Kidney (tissue), 14 donors: ENCODE results near the gene CDK6. TPM values are rescaled to one million over a fixed set of nuclear protein-coding genes. Genes with fewer than 3 reads are reported as not detected.
A peak's percentile ranks its signal among the peaks of the same experiment; 100 is the strongest.
"Not testable (repeated sequence)": the region's sequence is repeated elsewhere in the genome, so short reads cannot be mapped to it uniquely, and the experiment has no call there.

ENCODE experiments used
- DNase-seq, 5 donors: peaks; one replicate each; pipeline ENCODE4 v3.0.0-alpha.2; 2013 to 2020
- FAIRE-seq: peaks from 2 replicates; lab custom pipeline; 2012; peaks lifted over from hg19 to GRCh38; lab: Jason Lieb, UNC
- H3K27ac ChIP-seq, 2 donors: one replicate each; pipeline ENCODE4 v1.7.0; 2013; ENCODE audit warnings: low read depth in 2 of 2, low read length in 2 of 2, inconsistent platforms in 1 of 2
- H3K27me3 ChIP-seq: one replicate; pipeline ENCODE4 v1.7.1; 2013; ENCODE audit warnings: low read length, inconsistent platforms; ENCODE audit not compliant: control insufficient read depth, insufficient read depth
- H3K36me3 ChIP-seq, 3 donors: one replicate each; pipeline versions ENCODE4 v1.7.0 to v1.7.1; 2013; ENCODE audit warnings: low read length in 3 of 3, control low read depth in 1 of 3, inconsistent platforms in 1 of 3; ENCODE audit not compliant: insufficient read depth in 3 of 3, control insufficient read depth in 2 of 3
- H3K4me1 ChIP-seq, 3 donors: one replicate each; pipeline versions ENCODE4 v1.7.0 to v1.7.1; 2013; ENCODE audit warnings: low read length in 3 of 3, inconsistent platforms in 1 of 3, low read depth in 1 of 3; ENCODE audit not compliant: control insufficient read depth in 2 of 3, insufficient read depth in 2 of 3
- H3K4me3 ChIP-seq, 3 donors: one replicate each; pipeline versions ENCODE4 v1.7.0 to v1.8.1; 2013; ENCODE audit warnings: low read length in 3 of 3, control low read depth in 1 of 3, inconsistent platforms in 1 of 3
- H3K9ac ChIP-seq, 3 donors: one replicate each; pipeline versions ENCODE4 v1.7.0 to v1.7.1; 2013; ENCODE audit warnings: low read length in 3 of 3, control low read depth in 1 of 3, inconsistent platforms in 1 of 3
- H3K9me3 ChIP-seq, 3 donors: one replicate each; pipeline versions ENCODE4 v1.7.0 to v1.7.1; 2013; ENCODE audit warnings: low read length in 3 of 3, control low read depth in 1 of 3, inconsistent platforms in 1 of 3; ENCODE audit not compliant: control insufficient read depth in 2 of 3, insufficient read depth in 1 of 3
- intact Hi-C: fragments of 100-400 bp; cut with DNase I; formaldehyde crosslinking; loops from one replicate; pipeline ENCODE4 v1.11.1; 2022
- polyA plus RNA-seq: library from polyadenylated mRNA; stranded (reverse); fragments of 350-450 nt; fragmentation: Illumina TruSeq; extraction: RNeasy Lipid Tissue Mini Kit (QIAGEN cat#74804); gene quantifications from one replicate; pipeline ENCODE4 v1.2.3, GENCODE V29; 2014; ENCODE audit warnings: low read depth, low replicate concordance; ENCODE audit not compliant: insufficient read depth
- total RNA-seq: library from RNA; stranded (reverse); fragmentation: NEBNext Ultra II Directional; extraction: Animal tissue kit (Norgen Biotek cat#: 25700); gene quantifications from one replicate; pipeline ENCODE4 v1.2.1, GENCODE V29; 2021
- TF ChIP-seq, protein P1 (sequence below): IDR thresholded peaks from 3 replicates; pipeline ENCODE4 v1.5.1; 2012; ENCODE audit warnings: mild to moderate bottlenecking, moderate library complexity, borderline replicate concordance; ENCODE audit not compliant: insufficient read depth; ENCODE audit errors: extremely low read depth
- donor health status: control.
- donor health status: control.
- donor health status: control.
- donor health status: control.
- donor health status: control.
- donor health status: DM: yes; HTN: yes; CAD: no.
- donor health status: Normal renal cell carcinoma (clear cell type).

The CDK6 gene
- total and polyA plus RNA-seq, 2 donors from 2014 or later = 3.6 to 20.8 TPM

DNA sequence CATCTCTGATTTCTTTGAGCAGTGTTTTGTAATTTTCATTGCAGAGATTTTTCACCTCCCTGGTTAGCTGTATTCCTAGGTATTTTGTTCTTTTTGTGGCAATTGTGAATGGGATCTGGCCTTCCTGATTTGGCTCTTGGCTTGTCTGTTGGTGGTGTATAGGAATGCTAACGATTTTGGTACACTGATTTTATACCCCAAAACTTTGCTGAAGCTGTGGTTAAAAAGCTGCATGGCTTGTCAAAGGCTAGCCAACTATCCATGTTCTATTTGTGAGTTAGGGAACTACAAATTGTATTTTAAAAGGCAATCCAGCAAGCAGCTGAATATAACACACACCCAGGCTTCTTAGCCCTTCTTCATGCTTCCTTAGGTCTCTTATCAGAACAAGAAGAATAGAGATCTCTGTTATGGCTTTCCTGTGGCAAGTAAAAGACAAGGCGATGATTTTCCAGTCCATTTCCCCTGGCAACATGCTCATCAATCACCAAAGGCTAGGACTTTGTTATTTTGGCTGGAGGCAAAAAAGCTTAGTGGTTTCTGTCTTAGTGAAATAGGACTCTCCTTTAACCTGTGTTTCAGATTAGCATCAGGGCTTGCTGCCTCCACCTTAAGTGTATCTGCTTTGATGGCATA lies 77.5 kb downstream of the CDK6 start:
- no peak overlapping the region for H3K4me3 ChIP-seq
- DNase-seq (peak in 2 of 5 donors; percentile 37 to 41), FAIRE-seq (no peak)
- H3K36me3 ChIP-seq = no peaks in the 10 kb centered on the region
- intact Hi-C loops = no loop called here
- H3K27ac ChIP-seq = no peak overlapping the region
- H3K9me3 ChIP-seq = no peaks in the 10 kb centered on the region
- TF ChIP-seq, protein P1, sequence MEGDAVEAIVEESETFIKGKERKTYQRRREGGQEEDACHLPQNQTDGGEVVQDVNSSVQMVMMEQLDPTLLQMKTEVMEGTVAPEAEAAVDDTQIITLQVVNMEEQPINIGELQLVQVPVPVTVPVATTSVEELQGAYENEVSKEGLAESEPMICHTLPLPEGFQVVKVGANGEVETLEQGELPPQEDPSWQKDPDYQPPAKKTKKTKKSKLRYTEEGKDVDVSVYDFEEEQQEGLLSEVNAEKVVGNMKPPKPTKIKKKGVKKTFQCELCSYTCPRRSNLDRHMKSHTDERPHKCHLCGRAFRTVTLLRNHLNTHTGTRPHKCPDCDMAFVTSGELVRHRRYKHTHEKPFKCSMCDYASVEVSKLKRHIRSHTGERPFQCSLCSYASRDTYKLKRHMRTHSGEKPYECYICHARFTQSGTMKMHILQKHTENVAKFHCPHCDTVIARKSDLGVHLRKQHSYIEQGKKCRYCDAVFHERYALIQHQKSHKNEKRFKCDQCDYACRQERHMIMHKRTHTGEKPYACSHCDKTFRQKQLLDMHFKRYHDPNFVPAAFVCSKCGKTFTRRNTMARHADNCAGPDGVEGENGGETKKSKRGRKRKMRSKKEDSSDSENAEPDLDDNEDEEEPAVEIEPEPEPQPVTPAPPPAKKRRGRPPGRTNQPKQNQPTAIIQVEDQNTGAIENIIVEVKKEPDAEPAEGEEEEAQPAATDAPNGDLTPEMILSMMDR = no peak
- no peak overlapping the region for H3K9ac ChIP-seq
- no peaks in the 10 kb centered on the region for H3K27me3 ChIP-seq
- H3K4me1 ChIP-seq = peaks cover 0 to 4% (median 3%) of the 10 kb centered on the region in 3 donors

GRCh38 chr7:92757311-92757910 lies 79.0 kb downstream of the CDK6 start:
- FAIRE-seq, H3K9ac ChIP-seq, H3K27me3 ChIP-seq, DNase-seq, H3K4me3 ChIP-seq, H3K9me3 ChIP-seq, H3K4me1 ChIP-seq, H3K27ac ChIP-seq, H3K36me3 ChIP-seq, intact Hi-C loops: not testable (repeated sequence)

- intact Hi-C loops = no loop called here
- no peaks in the 10 kb centered on the region for H3K36me3 ChIP-seq
Measured at GRCh38 chr7:92755680-92756079, 80.7 kb downstream of the CDK6 start.

More at GRCh38 chr7:92755680-92756079, 80.7 kb downstream of the CDK6 start:
- Histone ChIP-seq H3K4me3 (no peak overlapping the region), H3K27me3 (no peaks in the 10 kb centered on the region), H3K9ac (no peak overlapping the region), H3K27ac (no peak overlapping the region), H3K4me1 (peaks cover 0 to 7% (median 0%) of the 10 kb centered on the region in 3 donors), H3K9me3 (no peaks in the 10 kb centered on the region)
- no peak for FAIRE-seq
- TF ChIP-seq, protein P1 = no peak
- DNase-seq = no peak
